Neural cell (in vitro differentiated cells): Measurements from ENCODE around the gene METTL24. TPM values are rescaled to one million over a fixed set of nuclear protein-coding genes. Genes with fewer than 3 reads are reported as not detected.
"Not testable (repeated sequence)": the region's sequence is repeated elsewhere in the genome, so short reads cannot be mapped to it uniquely, and the experiment has no call there.

ENCODE experiments used
- H2AFZ ChIP-seq: fragments of 200-600, 300-800 bp; sonication (generic), shearing (Covaris generic); 2 replicates; pipeline ENCODE4 v1.6.0; 2014; ENCODE audit warnings: low read depth, mild to moderate bottlenecking, antibody characterized with exemption, low read length, moderate library complexity
- H3F3A ChIP-seq: fragments of 200-600 bp; shearing (Covaris generic); 2 replicates; pipeline ENCODE4 v1.6.1; 2016; ENCODE audit warnings: mild to moderate bottlenecking, moderate library complexity, mixed read lengths, antibody characterized with exemption, low read length; ENCODE audit not compliant: insufficient read depth, poor library complexity, severe bottlenecking
- H3K27ac ChIP-seq: fragments of 200-600, 300-800 bp; sonication (generic), shearing (Covaris generic); 2 replicates; pipeline ENCODE4 v1.5.1; 2014; ENCODE audit warnings: mild to moderate bottlenecking, low read length, moderate library complexity
- H3K27me3 ChIP-seq: fragments of 300-800, 200-600 bp; sonication (generic), shearing (Covaris generic); 2 replicates; pipeline ENCODE4 v1.6.0; 2014; ENCODE audit warnings: mild to moderate bottlenecking, low read depth, low read length, moderate library complexity; ENCODE audit not compliant: insufficient read depth
- H3K36me3 ChIP-seq: fragments of 300-800, 200-600 bp; sonication (generic), shearing (Covaris generic); 2 replicates; pipeline ENCODE4 v1.5.1; 2014; ENCODE audit warnings: mild to moderate bottlenecking, antibody characterized with exemption, low read length, moderate library complexity; ENCODE audit not compliant: insufficient read depth
- H3K4me2 ChIP-seq: fragments of 300-800, 200-600 bp; sonication (generic), shearing (Covaris generic); 2 replicates; pipeline ENCODE4 v1.6.0; 2014; ENCODE audit warnings: mild to moderate bottlenecking, low read length
- H3K4me3 ChIP-seq: fragments of 300-800, 200-600 bp; sonication (generic), shearing (Covaris generic); 2 replicates; pipeline ENCODE4 v1.5.1; 2014; ENCODE audit warnings: mild to moderate bottlenecking, low read length, moderate library complexity
- H3K79me2 ChIP-seq: fragments of 200-600 bp; shearing (Covaris generic); replicated peaks from 2 replicates; pipeline ENCODE4 v1.6.0; 2014; ENCODE audit warnings: mild to moderate bottlenecking, low read length, moderate library complexity; ENCODE audit not compliant: insufficient read depth
- H3K9ac ChIP-seq: fragments of 300-800, 200-600 bp; sonication (generic), shearing (Covaris generic); 2 replicates; pipeline ENCODE4 v1.6.1; 2016; ENCODE audit warnings: mild to moderate bottlenecking, low read length, mixed read lengths
- H3K9me2 ChIP-seq: fragments of 200-600 bp; shearing (Covaris generic); 2 replicates; pipeline ENCODE4 v1.6.1; 2016; ENCODE audit warnings: mild to moderate bottlenecking, low read length, mixed read lengths; ENCODE audit not compliant: insufficient read depth
- H3K9me3 ChIP-seq: fragments of 200-600, 300-800 bp; sonication (generic), shearing (Covaris generic); 2 replicates; pipeline ENCODE4 v1.6.1; 2016; ENCODE audit warnings: mild to moderate bottlenecking, mixed run types, low read length, moderate library complexity, mixed read lengths
- H4K20me1 ChIP-seq: fragments of 200-600 bp; shearing (Covaris generic); 2 replicates; pipeline ENCODE4 v1.6.1; 2016; ENCODE audit warnings: mild to moderate bottlenecking, mixed run types; ENCODE audit not compliant: insufficient read depth
- REST ChIP-seq: IDR thresholded peaks from 2 replicates; pipeline ENCODE4 v1.6.1; 2012; ENCODE audit warnings: borderline replicate concordance
- SMC3 ChIP-seq: fragments of 450-650 bp; conservative IDR thresholded peaks from 2 replicates; pipeline ENCODE4 v1.6.1; 2014; ENCODE audit warnings: antibody characterized with exemption, mild to moderate bottlenecking, moderate library complexity; ENCODE audit not compliant: poor library complexity
- polyA plus RNA-seq: library from polyadenylated mRNA; depleted of rRNA; stranded (reverse); fragments of >200 nt; gene quantifications from 2 replicates; pipeline ENCODE4 v1.2.3, GENCODE V29; 2014

METTL24 gene
- polyA plus RNA-seq, 1 donor from 2014 or later = not detected

- Histone ChIP-seq H3K36me3 (no peaks in the 10 kb centered on the region), H4K20me1 (no peaks in the 10 kb centered on the region), H3K27me3 (no peaks in the 10 kb centered on the region), H3K9ac (no peak overlapping the region), H3K9me3 (no peaks in the 10 kb centered on the region), H2AFZ (no peak overlapping the region), H3K9me2 (no peaks in the 10 kb centered on the region), H3K79me2 (no peaks in the 10 kb centered on the region), H3F3A (no peaks in the 10 kb centered on the region), H3K4me2 (no peak overlapping the region), H3K27ac (no peak overlapping the region), H3K4me3 (no peak overlapping the region)
- TF ChIP-seq SMC3 (no peak), REST (no peak)
Observed at GRCh38 chr6:110246378-110246777, 111.8 kb downstream of the METTL24 start.

- not testable (repeated sequence) for H3K27me3 ChIP-seq, H3K79me2 ChIP-seq, H3K9me2 ChIP-seq, H3K27ac ChIP-seq, H4K20me1 ChIP-seq, H3K9ac ChIP-seq, H3K36me3 ChIP-seq, H3K4me3 ChIP-seq, H3K9me3 ChIP-seq, H3K4me2 ChIP-seq, H2AFZ ChIP-seq, H3F3A ChIP-seq
Observed at GRCh38 chr6:110244621-110245020, 113.5 kb downstream of the METTL24 start.

GRCh38 chr6:110239526-110240274, 118.4 kb downstream of the METTL24 start:
- Histone ChIP-seq H4K20me1 (no peaks in the 10 kb centered on the region), H3K4me3 (no peak overlapping the region), H3K79me2 (no peaks in the 10 kb centered on the region), H3K9me3 (no peaks in the 10 kb centered on the region), H3F3A (no peaks in the 10 kb centered on the region), H3K9me2 (no peaks in the 10 kb centered on the region), H3K36me3 (no peaks in the 10 kb centered on the region), H3K9ac (no peak overlapping the region), H2AFZ (no peak overlapping the region), H3K4me2 (no peak overlapping the region), H3K27ac (no peak overlapping the region), H3K27me3 (no peaks in the 10 kb centered on the region)
- no peak for TF ChIP-seq REST

- not testable (repeated sequence) for H3K27ac ChIP-seq, H3K27me3 ChIP-seq, H3K79me2 ChIP-seq, H3K4me3 ChIP-seq, H3K9me2 ChIP-seq, H3F3A ChIP-seq, H4K20me1 ChIP-seq, H3K36me3 ChIP-seq, H3K9me3 ChIP-seq, H2AFZ ChIP-seq, H3K9ac ChIP-seq, H3K4me2 ChIP-seq
Observed at GRCh38 chr6:110236007-110236406, 122.1 kb downstream of the METTL24 start.
